HG02840 (cell line): ENCODE measurements around the gene CCND2.
"Not testable (repeated sequence)": the region's sequence is repeated elsewhere in the genome, so short reads cannot be mapped to it uniquely, and the experiment has no call there.

ENCODE experiments used
- ATAC-seq: cut with Tn5 transposase; IDR thresholded peaks from one replicate; pipeline ENCODE4 v1.9.1; 2021; ENCODE audit warnings: mild to moderate bottlenecking, moderate library complexity, moderate number of reproducible peaks; ENCODE audit not compliant: unreplicated experiment, low FRiP score

The CCND2 gene

DNA sequence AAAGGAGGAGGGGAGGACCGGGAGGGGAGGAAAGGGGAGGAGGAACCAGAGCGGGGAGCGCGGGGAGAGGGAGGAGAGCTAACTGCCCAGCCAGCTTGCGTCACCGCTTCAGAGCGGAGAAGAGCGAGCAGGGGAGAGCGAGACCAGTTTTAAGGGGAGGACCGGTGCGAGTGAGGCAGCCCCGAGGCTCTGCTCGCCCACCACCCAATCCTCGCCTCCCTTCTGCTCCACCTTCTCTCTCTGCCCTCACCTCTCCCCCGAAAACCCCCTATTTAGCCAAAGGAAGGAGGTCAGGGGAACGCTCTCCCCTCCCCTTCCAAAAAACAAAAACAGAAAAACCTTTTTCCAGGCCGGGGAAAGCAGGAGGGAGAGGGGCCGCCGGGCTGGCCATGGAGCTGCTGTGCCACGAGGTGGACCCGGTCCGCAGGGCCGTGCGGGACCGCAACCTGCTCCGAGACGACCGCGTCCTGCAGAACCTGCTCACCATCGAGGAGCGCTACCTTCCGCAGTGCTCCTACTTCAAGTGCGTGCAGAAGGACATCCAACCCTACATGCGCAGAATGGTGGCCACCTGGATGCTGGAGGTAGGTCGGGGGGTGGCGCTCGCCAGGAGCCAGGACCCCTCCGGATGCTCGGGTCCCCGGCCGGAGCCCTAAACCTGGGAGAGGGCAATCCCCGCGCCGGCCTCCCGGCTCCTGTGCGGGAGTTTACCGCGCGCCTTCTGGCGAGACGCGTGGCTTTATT, at the start of gene CCND2:
TSS of gene CCND2 (plus strand) at position 111 of the 744 bp plus-strand sequence. CDS start at position 390, 279 bp downstream.
- no peak for ATAC-seq

DNA sequence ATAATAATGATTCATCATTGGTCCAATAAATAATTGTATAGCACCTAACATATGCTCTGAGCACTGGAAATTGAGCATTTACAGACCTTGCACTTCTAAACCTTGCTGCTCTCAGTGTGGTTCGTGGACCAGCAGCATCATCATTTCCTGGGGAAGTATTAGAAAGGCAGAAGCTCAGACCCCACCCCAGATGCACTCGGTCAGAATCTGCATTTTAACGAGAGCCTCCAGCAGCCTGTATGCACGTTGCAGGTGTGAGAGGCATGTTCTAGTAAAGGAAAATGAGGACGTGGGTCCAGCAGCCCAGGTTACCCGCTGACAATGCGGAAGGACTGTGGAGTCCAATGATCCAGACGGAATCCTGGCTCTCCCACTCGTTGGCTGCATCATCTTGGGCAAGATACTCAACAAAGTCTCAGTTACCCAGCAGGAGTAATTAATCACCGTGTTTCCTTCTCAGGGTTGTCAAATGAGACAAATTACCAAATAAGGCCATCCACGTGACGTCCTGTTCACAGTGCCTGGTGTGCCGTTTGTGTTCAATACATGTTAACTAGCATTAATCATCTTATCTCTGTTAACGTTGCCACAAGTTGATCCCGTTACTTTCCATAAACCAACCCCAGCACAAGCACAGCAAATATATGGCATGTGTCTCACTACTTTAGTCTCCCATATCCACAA, 49.2 kb upstream of the CCND2 start:
- ATAC-seq = no peak

DNA sequence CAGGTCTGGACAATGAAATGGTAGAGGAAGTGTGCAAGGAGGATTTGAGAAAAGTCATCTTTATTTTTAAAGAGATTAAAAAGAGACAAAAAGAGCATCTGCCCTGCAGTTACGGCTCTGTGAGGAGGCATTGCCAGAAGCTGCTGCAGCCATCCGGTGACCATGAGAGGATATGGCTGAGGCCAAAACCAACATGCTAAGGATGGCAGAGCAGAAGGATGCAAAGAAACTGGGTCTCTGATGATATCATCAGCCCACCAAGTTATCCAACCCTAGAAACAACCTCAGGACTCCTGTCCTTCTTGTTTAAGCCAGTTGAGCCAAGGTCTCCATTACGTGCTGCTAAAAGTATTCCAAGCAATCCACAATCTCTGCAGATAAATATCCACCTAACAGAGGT, 48.0 kb upstream of the CCND2 start:
- ATAC-seq = no peak

DNA sequence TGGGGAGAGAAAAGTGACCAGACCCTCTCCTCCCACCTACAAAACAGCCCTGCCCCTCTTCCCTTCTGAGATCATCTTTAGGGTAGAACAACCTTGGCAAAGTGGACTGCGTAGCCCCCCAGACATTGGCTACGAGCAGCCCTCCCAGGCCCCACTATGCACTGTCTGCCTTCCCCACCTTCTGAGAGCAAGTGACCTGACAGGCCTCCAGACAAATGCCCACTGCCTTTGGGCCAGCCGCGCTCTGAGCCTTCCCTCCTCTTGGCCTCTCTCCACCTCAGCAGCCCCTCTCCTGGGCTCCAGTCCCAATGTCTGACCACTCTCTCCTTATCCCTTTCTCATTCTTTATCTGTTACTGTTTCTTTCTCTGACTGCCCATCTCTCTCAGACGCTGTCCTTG, 46.5 kb upstream of the CCND2 start:
- ATAC-seq = no peak

DNA sequence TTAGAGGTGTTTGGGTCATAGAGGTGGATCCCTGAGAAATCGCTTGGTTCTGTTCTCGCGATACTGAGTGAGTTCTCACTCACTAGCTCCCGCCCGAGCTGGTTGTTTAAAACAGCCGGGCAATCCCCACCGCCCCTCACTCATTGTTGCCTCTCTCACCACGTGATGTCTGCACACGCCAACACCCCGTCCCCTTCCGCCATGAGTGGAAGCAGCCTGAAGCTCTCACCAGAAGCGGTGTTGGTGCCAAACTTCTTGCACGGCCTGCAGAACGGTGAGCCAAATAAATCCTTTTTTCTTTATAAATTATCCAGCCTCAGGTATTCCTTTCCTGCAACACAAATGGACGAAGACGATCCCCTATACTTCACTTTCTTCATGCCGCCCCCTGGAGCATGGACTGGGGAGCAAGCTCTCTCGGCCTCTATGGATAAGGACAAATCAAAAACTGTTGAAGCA, 45.4 kb upstream of the CCND2 start:
- no peak for ATAC-seq

DNA sequence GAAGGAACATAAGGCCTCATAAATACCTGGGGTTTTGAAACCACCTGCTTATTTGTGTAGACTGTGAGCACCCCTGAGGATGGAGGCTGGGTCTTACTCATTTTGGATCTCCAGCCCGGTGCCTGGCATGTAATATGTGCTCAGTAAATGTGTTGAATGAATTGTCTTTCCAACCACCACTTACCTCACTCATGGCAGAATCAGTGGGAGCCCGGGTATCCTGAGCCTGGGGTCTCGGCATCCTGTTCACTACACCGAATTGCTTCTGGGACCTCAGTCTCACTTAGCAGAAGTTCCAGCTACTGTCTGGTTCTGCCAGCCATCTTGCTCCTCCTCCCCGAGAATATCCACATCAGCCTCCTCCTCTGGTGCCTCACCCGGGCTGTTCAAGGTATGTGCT, 43.0 kb upstream of the CCND2 start:
- ATAC-seq = no peak

DNA sequence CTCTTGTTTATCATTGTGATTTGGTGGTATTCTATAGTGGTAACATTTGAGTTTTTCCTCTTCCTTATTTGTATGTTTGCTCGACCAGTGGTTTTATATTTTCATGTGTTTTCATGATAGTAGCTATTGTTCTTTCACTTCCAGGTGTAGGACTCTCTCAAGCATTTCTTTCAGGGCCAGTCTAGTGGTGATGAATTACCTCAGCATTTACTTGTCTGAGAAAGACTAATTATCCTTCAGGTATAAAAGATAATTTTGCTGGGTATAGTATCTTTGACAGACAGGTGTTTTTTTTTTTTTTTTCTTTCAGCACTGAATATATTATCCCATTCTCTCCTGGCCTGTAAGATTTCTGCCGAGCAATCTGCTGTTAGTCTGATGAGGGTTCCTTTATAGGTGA, 35.0 kb upstream of the CCND2 start:
- ATAC-seq = no peak

DNA sequence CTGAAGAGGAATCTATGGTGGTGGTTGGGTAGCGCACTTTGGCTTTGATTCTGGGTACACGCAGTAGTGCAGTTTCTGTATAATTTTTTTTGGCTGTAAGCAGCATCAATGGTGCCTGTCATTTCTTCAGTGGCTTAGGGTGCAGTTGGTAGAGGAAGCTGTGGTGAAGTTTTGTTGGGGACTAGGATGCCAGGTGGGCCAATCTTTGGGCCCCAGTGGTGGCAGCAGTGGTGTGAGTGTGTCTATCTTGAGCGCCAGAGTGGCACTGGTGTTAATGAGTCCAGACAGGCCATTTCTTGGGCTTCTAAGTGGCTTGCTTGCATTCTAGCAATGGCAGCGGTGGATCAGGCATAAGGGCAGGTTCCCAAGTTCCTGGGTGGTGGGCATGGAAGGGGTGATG, 33.8 kb upstream of the CCND2 start:
- no peak for ATAC-seq

DNA sequence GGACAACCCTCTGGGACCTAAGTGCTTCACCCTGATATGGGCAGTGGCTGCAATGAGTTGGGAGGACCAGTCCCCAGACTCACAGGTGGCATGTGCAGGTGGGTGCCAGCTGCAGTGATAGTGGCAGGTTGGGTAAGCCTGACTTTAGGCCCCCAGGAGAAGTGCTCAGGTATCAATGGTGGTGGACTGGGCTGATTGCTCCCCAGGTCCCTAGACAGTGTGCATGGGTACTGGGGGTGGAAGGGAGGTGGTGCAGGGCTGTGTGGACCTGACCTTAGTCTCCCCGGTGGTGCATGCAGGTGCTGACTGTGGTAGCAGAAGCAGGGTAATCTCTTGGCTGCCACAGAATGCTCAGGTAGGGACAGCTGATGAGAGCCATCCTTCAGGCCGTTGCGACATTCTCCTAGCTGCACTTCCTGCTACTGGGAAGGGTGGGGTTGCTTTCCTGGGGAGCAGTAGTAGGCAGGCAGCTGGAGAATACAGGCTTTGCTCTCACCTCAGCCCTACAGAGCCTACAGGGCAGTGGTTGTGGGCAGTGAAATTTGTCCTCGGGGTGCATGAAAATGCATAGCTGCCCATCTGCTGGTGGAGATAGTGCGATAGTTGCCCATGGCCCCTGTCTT, 33.3 kb upstream of the CCND2 start:
- ATAC-seq = no peak

DNA sequence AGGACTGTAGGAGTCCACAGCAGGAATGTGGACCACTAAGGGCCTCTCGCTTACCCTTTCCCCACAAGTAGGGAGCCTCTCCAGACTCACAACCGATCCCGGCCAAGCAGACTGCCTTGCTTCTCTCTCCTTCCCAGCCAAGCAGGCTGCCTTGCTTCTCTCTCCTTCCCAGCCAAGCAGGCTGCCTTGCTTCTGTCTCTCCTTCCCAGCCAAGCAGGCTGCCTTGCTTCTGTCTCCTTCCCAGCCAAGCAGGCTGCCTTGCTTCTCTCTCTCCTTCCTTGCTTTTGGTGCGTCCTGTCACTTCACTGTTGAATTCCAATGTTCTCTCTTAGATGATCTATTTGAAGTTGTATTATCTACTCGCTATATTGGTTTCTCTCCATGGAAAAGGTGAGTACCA, 32.6 kb upstream of the CCND2 start:
- ATAC-seq = no peak

DNA sequence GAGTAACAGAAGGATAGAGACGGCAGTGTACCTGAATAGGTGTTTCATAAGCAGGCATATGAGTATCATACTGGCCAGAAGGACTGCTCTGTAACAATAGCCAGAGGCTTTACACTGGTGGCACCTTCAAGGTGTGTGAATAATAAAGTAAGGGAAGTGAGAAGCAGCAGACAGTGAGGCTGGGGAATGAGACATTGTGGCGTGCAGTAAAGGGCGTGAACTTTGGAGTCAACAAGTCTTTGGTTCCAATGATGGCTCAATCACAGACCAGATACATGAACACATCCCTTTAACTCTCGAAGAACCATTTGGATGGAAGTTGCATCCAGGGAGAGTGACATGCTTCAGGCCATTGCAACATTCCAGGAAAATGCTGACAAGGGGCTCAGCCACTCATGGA, 32.0 kb upstream of the CCND2 start:
- ATAC-seq = no peak

DNA sequence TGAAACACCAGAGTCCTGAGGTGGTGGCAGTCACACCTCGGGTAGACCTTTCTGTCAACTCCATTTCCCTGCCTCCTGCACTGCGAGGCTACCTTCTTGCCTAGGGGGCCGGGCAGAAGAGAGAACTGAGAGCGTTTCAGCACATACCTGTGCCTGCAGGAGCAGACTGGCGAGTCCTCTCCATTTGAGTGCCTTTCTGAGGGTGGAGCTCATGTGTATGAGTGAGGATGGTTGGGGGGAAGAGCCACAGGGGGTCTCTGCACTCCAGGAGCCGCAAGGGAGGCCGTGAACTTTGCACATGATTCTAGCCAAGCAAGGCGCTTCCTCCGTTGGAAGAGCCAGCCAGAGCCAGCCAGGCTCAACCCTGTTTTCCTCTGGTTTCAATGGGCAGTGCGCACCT, 31.0 kb upstream of the CCND2 start:
- no peak for ATAC-seq

DNA sequence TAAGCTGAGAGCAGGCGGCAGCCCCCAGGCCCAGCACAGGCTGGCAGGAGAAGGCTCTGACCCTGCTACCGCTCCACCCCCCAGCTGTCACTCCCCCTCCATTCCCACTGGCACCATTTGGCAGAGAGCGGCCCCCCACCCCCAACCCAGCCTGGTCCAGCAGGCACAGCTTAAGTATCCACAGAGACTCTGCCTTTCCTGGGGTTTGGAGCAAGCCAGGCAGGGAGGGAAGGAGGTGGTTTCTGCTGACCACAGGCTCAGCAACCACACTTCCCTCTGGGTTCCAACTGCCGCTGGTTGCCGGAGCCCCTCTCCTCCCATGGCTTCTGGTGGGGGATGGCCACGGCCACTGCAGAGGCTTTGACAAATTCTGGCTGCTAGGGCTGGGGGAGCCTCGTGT, 30.5 kb upstream of the CCND2 start:
- no peak for ATAC-seq

DNA sequence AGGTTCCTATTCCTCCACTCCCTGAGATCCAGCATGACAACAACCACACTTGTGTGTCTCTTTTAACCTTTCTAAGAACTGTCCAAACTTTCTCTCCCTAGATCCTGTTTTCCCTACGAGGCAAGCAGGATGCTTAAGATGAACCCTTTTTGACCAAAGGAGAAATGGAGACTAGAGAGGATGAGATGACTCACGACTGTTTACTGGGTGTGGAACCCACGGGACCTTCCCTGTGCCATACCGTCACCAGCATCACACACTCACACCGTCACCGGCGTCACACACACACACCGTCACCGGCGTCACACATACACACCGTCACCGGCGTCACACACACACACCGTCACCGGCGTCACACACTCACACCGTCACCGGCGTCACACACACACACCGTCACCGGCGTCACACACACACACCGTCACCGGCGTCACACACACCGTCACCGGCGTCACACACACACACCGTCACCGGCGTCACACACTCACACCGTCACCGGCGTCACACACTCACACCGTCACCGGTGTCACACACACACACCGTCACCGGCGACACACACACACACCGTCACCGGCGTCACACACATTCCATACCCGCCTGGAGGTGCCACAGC, 30.0 kb upstream of the CCND2 start:
- not testable (repeated sequence) for ATAC-seq

DNA sequence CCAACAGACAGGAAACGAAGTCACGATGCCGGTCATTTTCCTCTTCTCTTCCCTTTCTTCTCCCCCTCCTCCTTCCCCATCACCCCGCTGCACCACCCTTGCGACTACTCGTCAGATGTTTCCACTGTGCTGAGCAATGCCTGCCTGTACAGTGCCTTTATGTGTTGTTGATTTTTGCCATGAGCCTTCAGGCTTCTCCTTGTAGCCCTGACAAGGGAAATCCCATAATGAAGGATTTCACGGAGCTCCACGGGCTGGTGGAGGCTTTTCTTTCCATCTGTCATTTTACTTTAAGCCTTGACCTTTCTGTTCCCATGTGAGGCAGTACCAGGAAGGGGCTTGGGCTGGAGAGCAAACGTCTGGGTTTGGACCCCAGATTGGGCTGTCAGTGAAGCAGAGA, 28.7 kb upstream of the CCND2 start:
- no peak for ATAC-seq

DNA sequence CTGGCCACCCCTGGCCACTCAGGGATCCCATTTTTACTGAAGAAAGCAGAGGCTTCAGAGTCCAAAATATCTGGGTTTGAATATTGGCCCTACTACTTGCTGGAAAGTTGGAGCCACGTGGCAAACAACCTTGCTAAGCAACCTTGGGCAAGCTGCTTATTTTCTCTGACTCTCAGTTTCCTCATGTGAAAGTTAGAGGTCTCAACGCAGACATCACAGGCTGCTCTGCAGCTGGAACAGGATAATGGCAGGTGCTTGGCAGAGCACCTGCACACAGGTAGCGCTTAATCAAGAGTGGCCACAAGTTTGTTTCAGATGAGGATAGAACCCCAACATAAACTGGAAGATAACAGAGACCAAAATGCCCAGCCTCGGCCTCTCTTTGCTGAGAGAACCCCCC, 28.1 kb upstream of the CCND2 start:
- ATAC-seq = no peak

DNA sequence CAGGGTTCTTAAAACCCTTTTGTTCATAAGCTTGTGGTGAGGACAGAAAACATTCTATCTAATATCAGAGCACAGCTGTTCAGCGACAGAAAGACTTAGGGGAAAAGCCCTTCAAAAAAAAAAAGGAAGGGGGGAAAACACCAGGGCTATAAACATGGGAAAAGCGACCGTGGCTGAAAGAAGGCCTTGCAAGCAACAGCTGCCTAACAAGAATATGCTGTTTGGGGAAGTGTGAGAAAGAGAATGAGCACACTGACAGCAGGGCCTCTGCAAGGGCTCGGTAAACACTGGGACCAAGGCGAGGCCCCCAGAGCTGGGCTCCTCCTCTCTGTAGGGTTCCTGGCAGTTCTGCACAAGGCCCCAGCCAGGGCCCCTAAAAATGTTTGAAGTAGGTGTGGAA, 27.4 kb upstream of the CCND2 start:
- ATAC-seq = no peak

DNA sequence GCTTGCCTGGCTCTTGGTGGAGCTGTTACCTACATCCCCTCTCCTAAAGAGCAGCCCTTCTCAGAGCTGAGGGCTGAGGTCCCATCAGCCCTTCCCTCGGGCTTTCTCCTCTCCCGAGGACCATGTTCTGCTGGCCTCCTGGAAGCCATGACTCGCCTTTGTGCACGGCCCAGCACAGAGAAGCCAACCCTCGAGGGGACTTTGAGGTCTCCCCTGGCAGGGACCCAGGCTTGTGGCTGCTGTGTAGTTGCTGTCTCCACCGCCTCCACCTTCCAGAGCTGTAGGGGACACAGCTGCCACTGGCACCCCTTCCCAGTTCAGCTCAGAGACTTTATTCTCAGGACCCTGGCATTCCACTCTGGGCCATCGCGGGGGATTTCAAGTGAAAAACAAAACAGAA, 22.9 kb upstream of the CCND2 start:
- ATAC-seq = no peak

DNA sequence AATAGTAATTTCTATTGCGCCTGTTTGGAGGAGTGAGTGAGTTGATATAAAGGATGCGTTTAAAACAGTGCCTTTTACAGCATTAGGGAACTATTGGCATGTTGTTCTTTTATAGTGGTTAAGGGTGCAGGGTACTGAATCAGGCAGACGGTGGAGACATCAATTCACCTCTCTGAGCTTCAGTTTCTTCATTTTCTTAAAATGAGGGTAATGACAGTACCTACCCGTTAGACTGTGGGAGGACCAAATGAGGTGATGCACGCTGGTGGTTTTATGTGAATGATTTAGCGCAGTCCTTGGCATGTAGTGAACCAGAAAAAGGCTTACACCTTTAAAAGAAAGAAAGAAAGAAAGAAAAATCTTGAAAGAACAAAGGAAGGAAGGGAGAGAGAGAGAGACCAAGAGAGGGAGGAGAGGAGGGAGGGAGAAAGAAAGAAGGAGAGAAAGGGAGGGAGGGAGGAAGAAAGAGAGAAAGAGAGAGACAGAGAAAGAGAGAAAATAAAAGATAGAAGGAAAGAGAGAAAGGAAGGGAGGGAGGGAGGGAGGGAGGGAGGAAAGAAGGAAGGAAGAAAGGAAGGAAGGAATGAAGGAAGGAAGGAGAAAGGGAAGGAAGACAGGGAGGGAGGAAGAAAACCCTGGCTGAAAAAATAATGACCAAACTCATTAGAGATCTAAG, 22.2 kb upstream of the CCND2 start:
- ATAC-seq = no peak

DNA sequence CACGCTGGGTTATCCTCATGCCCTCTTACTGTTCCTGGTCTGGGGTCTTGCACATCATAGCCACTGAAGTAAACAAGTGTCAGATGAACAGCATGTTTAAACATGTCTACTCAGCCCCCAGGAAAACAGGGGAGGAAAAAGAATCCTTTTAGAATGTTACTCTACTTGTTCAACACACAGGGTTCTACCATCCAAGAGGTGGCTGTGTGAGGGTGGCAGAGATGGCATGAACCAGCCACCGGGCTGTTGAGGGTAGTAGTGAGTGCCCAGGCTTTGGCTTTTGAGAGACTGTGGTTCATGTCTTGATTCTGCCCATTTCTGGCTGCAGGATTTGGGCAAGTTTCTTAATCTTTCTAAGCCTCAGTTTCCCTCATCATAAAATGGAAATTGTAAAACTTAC, 21.6 kb upstream of the CCND2 start:
- ATAC-seq = no peak

DNA sequence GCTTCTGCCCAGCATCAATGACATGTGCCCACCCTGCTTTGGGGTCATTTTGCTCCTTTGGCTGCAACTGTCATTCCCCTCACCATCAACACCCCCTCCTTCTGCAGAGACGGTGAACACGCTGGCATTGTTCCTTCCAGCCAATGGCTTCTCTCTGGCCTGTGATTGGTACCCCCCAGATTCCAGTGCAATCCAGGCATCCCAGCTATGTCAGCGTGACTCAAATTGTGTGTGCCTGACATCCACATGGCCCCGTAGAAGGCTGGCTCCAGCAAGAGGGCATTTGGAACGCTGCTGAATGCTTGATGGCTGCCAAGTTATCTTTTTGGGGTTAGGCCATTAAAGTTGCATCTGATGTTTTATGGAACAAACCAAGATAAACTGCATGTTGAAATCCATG, 21.0 kb upstream of the CCND2 start:
- ATAC-seq = no peak
